CD8-positive, alpha-beta memory T cell (primary cell): ENCODE data around the gene ITIH6. TPM values are rescaled to one million over a fixed set of nuclear protein-coding genes. Genes with fewer than 3 reads are reported as not detected.
A peak's percentile ranks its signal among the peaks of the same experiment; 100 is the strongest.
"Not testable (repeated sequence)": the region's sequence is repeated elsewhere in the genome, so short reads cannot be mapped to it uniquely, and the experiment has no call there.

Experiments used
- CTCF ChIA-PET: fragments of 350-600 bp; sonication (Branson Sonifier 250); formaldehyde crosslinking; loops from one replicate; lab custom pipeline; 2021; ENCODE audit warnings: antibody characterized with exemption; lab: Charles Lee
- POLR2A ChIA-PET: fragments of 350-600 bp; sonication (Branson Sonifier 250); formaldehyde crosslinking; loops from one replicate; lab custom pipeline; 2021; ENCODE audit warnings: antibody characterized with exemption; lab: Charles Lee
- DNase-seq, 5 donors: peaks; one replicate each; pipeline versions ENCODE4 v3.0.0 to v3.0.0-alpha.2; 2020 to 2022; ENCODE audit warnings: mixed read lengths in 1 of 5
- H3K27ac ChIP-seq: one replicate; pipeline ENCODE4 v1.7.0; 2013; ENCODE audit warnings: low read depth, mild to moderate bottlenecking, low read length, moderate library complexity
- H3K27me3 ChIP-seq: 2 replicates; pipeline ENCODE4 v1.7.0; 2013; ENCODE audit warnings: low read length, mild to moderate bottlenecking; ENCODE audit not compliant: insufficient read depth, poor library complexity, severe bottlenecking
- H3K36me3 ChIP-seq: 2 replicates; pipeline ENCODE4 v1.7.0; 2013; ENCODE audit warnings: mild to moderate bottlenecking, low read length, moderate library complexity; ENCODE audit not compliant: insufficient read depth
- H3K4me1 ChIP-seq: 2 replicates; pipeline ENCODE4 v1.7.0; 2013; ENCODE audit warnings: mild to moderate bottlenecking, low read length, moderate library complexity; ENCODE audit not compliant: insufficient read depth
- H3K4me3 ChIP-seq: 2 replicates; pipeline ENCODE4 v1.7.0; 2013; ENCODE audit warnings: mild to moderate bottlenecking, low read length
- H3K9me3 ChIP-seq: 2 replicates; pipeline ENCODE4 v1.7.0; 2013; ENCODE audit warnings: mild to moderate bottlenecking, low read length
- H3K27ac Mint-ChIP-seq, 8 donors: one replicate each; pipeline ENCODE4 v1.8.0; 2020 to 2021; ENCODE audit warnings: mixed read lengths in 8 of 8, mild to moderate bottlenecking in 6 of 8, inconsistent platforms in 3 of 8, moderate library complexity in 3 of 8
- H3K27me3 Mint-ChIP-seq, 2 donors: one replicate each; pipeline ENCODE4 v1.8.0; 2020 to 2021; ENCODE audit warnings: mixed read lengths in 2 of 2, mild to moderate bottlenecking in 1 of 2, moderate library complexity in 1 of 2
- H3K36me3 Mint-ChIP-seq, 3 donors: one replicate each; pipeline ENCODE4 v1.8.0; 2020 to 2021; ENCODE audit warnings: mixed read lengths in 3 of 3, inconsistent platforms in 1 of 3, mild to moderate bottlenecking in 1 of 3
- H3K4me1 Mint-ChIP-seq, 3 donors: one replicate each; pipeline ENCODE4 v1.8.0; 2020 to 2021; ENCODE audit warnings: mixed read lengths in 3 of 3, inconsistent platforms in 1 of 3, mild to moderate bottlenecking in 1 of 3
- H3K4me3 Mint-ChIP-seq, 7 donors: one replicate each; pipeline ENCODE4 v1.8.0; 2020 to 2021; ENCODE audit warnings: mixed read lengths in 7 of 7, mild to moderate bottlenecking in 6 of 7, moderate library complexity in 4 of 7, inconsistent platforms in 2 of 7
- H3K9me3 Mint-ChIP-seq, 5 donors: one replicate each; pipeline ENCODE4 v1.8.0; 2020 to 2022; ENCODE audit warnings: mixed read lengths in 5 of 5, mild to moderate bottlenecking in 3 of 5, moderate library complexity in 2 of 5, inconsistent platforms in 1 of 5
- polyA plus RNA-seq: library from polyadenylated mRNA; unstranded; fragments of 300-500 nt; fragmentation: Illumina TruSeq; gene quantifications from one replicate; pipeline ENCODE4 v1.2.3, GENCODE V29; 2021
- total RNA-seq, 2 experiments: library from RNA; stranded (reverse); gene quantifications; one replicate each; pipeline ENCODE4 v1.2.3, GENCODE V29; 2021

ITIH6 gene
- total and polyA plus RNA-seq, 3 experiments from 2014 or later, result not detected

GRCh38 chrX:54794795-54795194 lies 3.3 kb downstream of the ITIH6 start:
- Mint-ChIP-seq H3K9me3 (no peaks in the 10 kb centered on the region), H3K27me3 (peaks cover 0 to 4% of the 10 kb centered on the region in 2 donors), H3K27ac (no peak overlapping the region), H3K4me3 (no peak overlapping the region), H3K36me3 (no peaks in the 10 kb centered on the region), H3K4me1 (no peaks in the 10 kb centered on the region)
- Histone ChIP-seq H3K36me3 (no peaks in the 10 kb centered on the region), H3K9me3 (no peaks in the 10 kb centered on the region), H3K27me3 (no peaks in the 10 kb centered on the region), H3K27ac (no peak overlapping the region), H3K4me3 (no peak overlapping the region), H3K4me1 (no peaks in the 10 kb centered on the region)
- CTCF ChIA-PET, result no interaction called here
- DNase-seq, result no peak
- POLR2A ChIA-PET, result no interaction called here

GRCh38 chrX:54794028-54794427 lies 4.0 kb downstream of the ITIH6 start:
- H3K27ac Mint-ChIP-seq, result no peak overlapping the region

GRCh38 chrX:54789405-54789804 lies 8.7 kb downstream of the ITIH6 start:
- H3K4me1 ChIP-seq, H3K27me3 ChIP-seq, H3K4me3 ChIP-seq, H3K36me3 ChIP-seq, H3K9me3 Mint-ChIP-seq, H3K27ac ChIP-seq, H3K4me3 Mint-ChIP-seq, CTCF ChIA-PET, H3K9me3 ChIP-seq, H3K36me3 Mint-ChIP-seq, H3K27ac Mint-ChIP-seq, H3K4me1 Mint-ChIP-seq, DNase-seq, POLR2A ChIA-PET: not testable (repeated sequence)
- H3K27me3 Mint-ChIP-seq, result peaks cover 0 to 14% of the 10 kb centered on the region in 2 donors

More at GRCh38 chrX:54794028-54794427, 4.0 kb downstream of the ITIH6 start:
- DNase-seq, result no peak
- CTCF ChIA-PET, result no interaction called here
- Histone ChIP-seq H3K36me3 (no peaks in the 10 kb centered on the region), H3K27ac (no peak overlapping the region), H3K4me3 (no peak overlapping the region), H3K9me3 (no peaks in the 10 kb centered on the region), H3K27me3 (no peaks in the 10 kb centered on the region), H3K4me1 (no peaks in the 10 kb centered on the region)
- Mint-ChIP-seq H3K4me1 (no peaks in the 10 kb centered on the region), H3K4me3 (no peak overlapping the region), H3K36me3 (no peaks in the 10 kb centered on the region), H3K27me3 (peaks cover 0 to 4% of the 10 kb centered on the region in 2 donors), H3K9me3 (no peaks in the 10 kb centered on the region)
- POLR2A ChIA-PET, result no interaction called here

GRCh38 chrX:54788446-54788845 lies 9.6 kb downstream of the ITIH6 start:
- Mint-ChIP-seq H3K4me3 (no peak overlapping the region), H3K9me3 (no peaks in the 10 kb centered on the region), H3K36me3 (no peaks in the 10 kb centered on the region), H3K4me1 (peaks cover 0 to 4% (median 0%) of the 10 kb centered on the region in 3 donors), H3K27me3 (peaks cover 0 to 11% of the 10 kb centered on the region in 2 donors), H3K27ac (no peak overlapping the region)
- CTCF ChIA-PET, result no interaction called here
- Histone ChIP-seq H3K27ac (no peak overlapping the region), H3K4me1 (no peaks in the 10 kb centered on the region), H3K27me3 (no peaks in the 10 kb centered on the region), H3K9me3 (no peaks in the 10 kb centered on the region), H3K36me3 (no peaks in the 10 kb centered on the region), H3K4me3 (no peak overlapping the region)
- no peak for DNase-seq
- POLR2A ChIA-PET, result no interaction called here

GRCh38 chrX:54786967-54787366 lies 11.1 kb downstream of the ITIH6 start:
- no peak overlapping the region for H3K4me3 ChIP-seq
- H3K27ac ChIP-seq, result no peak overlapping the region
- no peaks in the 10 kb centered on the region for H3K9me3 ChIP-seq
- ChIA-PET POLR2A (interaction anchor here (0.6 kb wide), 1 partner anchor 406 kb away, joined by 3 read pairs; no protein-coding TSS in a partner anchor), CTCF (interaction anchor here (0.6 to 1.7 kb wide), 2 partner anchors 46 to 148 kb away, joined by 3 to 4 read pairs; no protein-coding TSS in a partner anchor)
- H3K36me3 Mint-ChIP-seq, result no peaks in the 10 kb centered on the region
- H3K4me3 Mint-ChIP-seq, result no peak overlapping the region
- no peaks in the 10 kb centered on the region for H3K9me3 Mint-ChIP-seq
- H3K36me3 ChIP-seq, result no peaks in the 10 kb centered on the region
- no peaks in the 10 kb centered on the region for H3K4me1 ChIP-seq
- H3K27me3 ChIP-seq, result no peaks in the 10 kb centered on the region
- peaks cover 0 to 4% (median 0%) of the 10 kb centered on the region in 3 donors for H3K4me1 Mint-ChIP-seq
- peaks cover 0 to 11% of the 10 kb centered on the region in 2 donors for H3K27me3 Mint-ChIP-seq
- H3K27ac Mint-ChIP-seq, result no peak overlapping the region
- peak in 3 of 5 donors; percentile 3 to 53 (median 10) for DNase-seq

GRCh38 chrX:54785901-54786300 lies 12.2 kb downstream of the ITIH6 start:
- Histone ChIP-seq H3K4me1 (no peaks in the 10 kb centered on the region), H3K27me3 (no peaks in the 10 kb centered on the region), H3K36me3 (no peaks in the 10 kb centered on the region), H3K9me3 (no peaks in the 10 kb centered on the region), H3K4me3 (no peak overlapping the region), H3K27ac (no peak overlapping the region)
- Mint-ChIP-seq H3K27ac (no peak overlapping the region), H3K27me3 (peaks cover 0 to 10% of the 10 kb centered on the region in 2 donors), H3K4me3 (no peak overlapping the region), H3K4me1 (peaks cover 0 to 4% (median 0%) of the 10 kb centered on the region in 3 donors), H3K9me3 (no peaks in the 10 kb centered on the region), H3K36me3 (no peaks in the 10 kb centered on the region)
- no peak for DNase-seq
- ChIA-PET POLR2A (no interaction called here), CTCF (interaction anchor here (1.7 kb wide), 1 partner anchor 147 kb away, joined by 4 read pairs; no protein-coding TSS in a partner anchor)

GRCh38 chrX:54776987-54777672 lies 20.9 kb downstream of the ITIH6 start:
- Mint-ChIP-seq H3K36me3 (no peaks in the 10 kb centered on the region), H3K4me3 (peak overlapping the region in 1 of 7 donors; percentile 12), H3K27me3 (peaks cover 0 to 13% of the 10 kb centered on the region in 2 donors), H3K4me1 (peaks cover 12 to 20% (median 13%) of the 10 kb centered on the region in 3 donors), H3K9me3 (no peaks in the 10 kb centered on the region), H3K27ac (peak overlapping the region in 6 of 8 donors; percentile 20 to 67 (median 58))
- H3K36me3 ChIP-seq, result no peaks in the 10 kb centered on the region
- POLR2A ChIA-PET, result no interaction called here
- H3K9me3 ChIP-seq, result no peaks in the 10 kb centered on the region
- H3K4me1 ChIP-seq, result peaks cover 9% of the 10 kb centered on the region
- DNase-seq, result no peak
- CTCF ChIA-PET, result no interaction called here
- no peak overlapping the region for H3K4me3 ChIP-seq
- no peaks in the 10 kb centered on the region for H3K27me3 ChIP-seq
- no peak overlapping the region for H3K27ac ChIP-seq

- H3K4me1 ChIP-seq, result peaks cover 9% of the 10 kb centered on the region
- Mint-ChIP-seq H3K9me3 (peaks cover 0 to 2% (median 0%) of the 10 kb centered on the region in 5 donors), H3K36me3 (no peaks in the 10 kb centered on the region), H3K27ac (peak overlapping the region in 1 of 8 donors; percentile 64), H3K4me1 (peaks cover 12 to 20% (median 13%) of the 10 kb centered on the region in 3 donors), H3K4me3 (no peak overlapping the region), H3K27me3 (peaks cover 0 to 18% of the 10 kb centered on the region in 2 donors)
- POLR2A ChIA-PET, result no interaction called here
- CTCF ChIA-PET, result no interaction called here
- no peak overlapping the region for H3K4me3 ChIP-seq
- DNase-seq, result no peak
- H3K27ac ChIP-seq, result no peak overlapping the region
- no peaks in the 10 kb centered on the region for H3K27me3 ChIP-seq
- no peaks in the 10 kb centered on the region for H3K36me3 ChIP-seq
- H3K9me3 ChIP-seq, result no peaks in the 10 kb centered on the region
Observed at GRCh38 chrX:54776061-54776460, 22.0 kb downstream of the ITIH6 start.
